A549 (cell line): Measurements from ENCODE around the gene CCDC33.

Source experiments
- POLR2A ChIP-seq: IDR thresholded peaks from 2 replicates; pipeline ENCODE4 v1.6.1; 2012; ENCODE audit warnings: mild to moderate bottlenecking, low read length
- TP53 ChIP-seq: fragments of 250-450 bp; sonication (Bioruptor Pico); IDR thresholded peaks from 2 replicates; pipeline ENCODE4 v1.5.0; 2021; ENCODE audit warnings: mild to moderate bottlenecking, moderate library complexity

GRCh38 chr15:74257623-74258022 is 21.5 kb downstream of the CCDC33 start:
- TF ChIP-seq POLR2A (no peak), TP53 (no peak)
